ENCODE results near the gene CYREN. TPM values are rescaled to one million over a fixed set of nuclear protein-coding genes. Genes with fewer than 3 reads are reported as not detected.
"Not testable (repeated sequence)": the region's sequence is repeated elsewhere in the genome, so short reads cannot be mapped to it uniquely, and the experiment has no call there.

Gene CYREN
- total RNA-seq, 1 donor from 2014 or later: 80.3 TPM

DNA sequence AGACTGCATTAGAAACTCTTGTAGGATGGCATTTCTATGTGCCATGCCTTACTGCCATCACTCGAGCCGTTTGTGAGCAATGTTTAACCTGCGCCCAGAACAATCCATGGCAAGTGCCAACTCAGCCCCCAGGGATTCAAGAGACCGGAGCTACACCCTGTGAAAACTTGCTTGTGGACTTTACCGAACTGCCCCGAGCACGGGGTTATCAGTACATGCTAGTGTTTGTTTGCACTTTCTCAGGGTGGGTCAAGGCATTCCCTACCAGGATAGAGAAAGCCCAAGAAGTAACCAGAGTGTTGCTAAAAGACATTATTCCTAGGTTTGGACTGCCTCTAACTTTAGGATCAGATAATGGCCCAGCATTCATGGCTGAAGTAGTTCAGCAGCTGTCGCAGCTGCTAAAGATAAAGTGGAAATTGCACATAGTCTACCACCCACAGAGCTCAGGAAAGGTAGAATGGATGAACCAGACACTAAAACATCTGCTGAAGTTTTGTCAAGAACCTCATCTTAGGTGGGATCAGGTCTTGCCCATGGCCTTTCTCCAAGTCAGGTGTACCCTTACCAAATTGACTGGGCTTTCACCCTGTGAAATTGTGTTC lies 8.9 kb upstream of the CYREN start:
- no peak for DNase-seq (ENCODE audit: low read depth)
- no peak overlapping the region for H3K4me3 ChIP-seq (ENCODE audit: low read depth, low read length)
- TF ChIP-seq, protein P1, sequence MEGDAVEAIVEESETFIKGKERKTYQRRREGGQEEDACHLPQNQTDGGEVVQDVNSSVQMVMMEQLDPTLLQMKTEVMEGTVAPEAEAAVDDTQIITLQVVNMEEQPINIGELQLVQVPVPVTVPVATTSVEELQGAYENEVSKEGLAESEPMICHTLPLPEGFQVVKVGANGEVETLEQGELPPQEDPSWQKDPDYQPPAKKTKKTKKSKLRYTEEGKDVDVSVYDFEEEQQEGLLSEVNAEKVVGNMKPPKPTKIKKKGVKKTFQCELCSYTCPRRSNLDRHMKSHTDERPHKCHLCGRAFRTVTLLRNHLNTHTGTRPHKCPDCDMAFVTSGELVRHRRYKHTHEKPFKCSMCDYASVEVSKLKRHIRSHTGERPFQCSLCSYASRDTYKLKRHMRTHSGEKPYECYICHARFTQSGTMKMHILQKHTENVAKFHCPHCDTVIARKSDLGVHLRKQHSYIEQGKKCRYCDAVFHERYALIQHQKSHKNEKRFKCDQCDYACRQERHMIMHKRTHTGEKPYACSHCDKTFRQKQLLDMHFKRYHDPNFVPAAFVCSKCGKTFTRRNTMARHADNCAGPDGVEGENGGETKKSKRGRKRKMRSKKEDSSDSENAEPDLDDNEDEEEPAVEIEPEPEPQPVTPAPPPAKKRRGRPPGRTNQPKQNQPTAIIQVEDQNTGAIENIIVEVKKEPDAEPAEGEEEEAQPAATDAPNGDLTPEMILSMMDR (conservative IDR thresholded peaks at IDR 0.05; ENCODE audit: low read depth, low read length): no peak

DNA sequence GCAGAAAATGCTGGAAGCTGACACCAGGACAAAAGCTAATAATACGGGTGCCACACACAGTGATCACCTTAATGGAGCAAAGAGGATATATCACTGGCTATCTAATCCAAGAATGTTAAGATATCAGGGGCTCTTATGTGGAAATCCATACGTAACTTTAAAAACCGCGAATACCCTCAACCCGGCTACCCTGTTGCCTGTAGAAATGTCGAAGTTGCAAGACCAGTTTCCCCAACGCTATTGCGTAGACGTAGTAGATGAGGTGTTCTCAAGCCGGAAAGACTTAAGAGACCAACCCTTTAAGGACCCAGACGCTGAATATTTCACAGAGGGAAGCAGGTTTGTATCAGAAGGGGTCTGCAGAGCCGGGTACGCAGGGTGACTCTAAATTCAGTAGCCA lies 7.9 kb upstream of the CYREN start:
- no peak overlapping the region for H3K4me3 ChIP-seq (ENCODE audit: low read depth, low read length)
- no peak for DNase-seq (ENCODE audit: low read depth)
- TF ChIP-seq, protein P1 (conservative IDR thresholded peaks at IDR 0.05; ENCODE audit: low read depth, low read length): no peak

DNA sequence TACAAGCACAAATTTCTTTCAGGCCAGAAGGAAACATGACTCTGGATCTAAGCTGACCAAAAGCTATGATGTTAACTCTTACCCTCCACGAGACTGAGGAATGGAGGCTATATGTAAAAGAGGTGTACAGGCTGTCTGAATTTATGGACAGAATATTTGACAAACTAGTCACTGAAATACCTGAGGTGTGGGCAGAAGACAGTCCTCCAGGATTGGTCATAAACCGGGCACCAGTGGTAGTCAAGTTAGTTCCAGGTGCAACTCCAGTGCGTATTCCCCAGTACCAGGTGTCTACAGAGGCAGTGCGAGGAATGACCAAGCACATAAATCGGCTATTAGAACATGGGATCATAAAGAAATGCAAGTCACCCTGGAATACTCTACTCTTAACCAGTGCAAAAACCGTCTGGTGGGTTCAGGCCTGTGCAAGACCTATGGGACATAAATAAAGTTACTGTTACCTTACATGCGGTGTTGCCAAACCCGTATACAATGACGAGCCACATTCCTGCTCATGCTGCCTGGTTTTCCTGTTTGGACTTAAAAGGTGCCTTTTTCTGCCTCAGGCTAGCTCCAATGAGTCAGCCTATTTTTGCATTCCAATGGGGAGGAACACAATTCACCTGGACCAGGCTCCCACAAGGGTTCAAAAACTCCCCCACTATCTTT lies 6.7 kb upstream of the CYREN start:
- TF ChIP-seq, protein P1 (conservative IDR thresholded peaks at IDR 0.05; ENCODE audit: low read depth, low read length): no peak
- DNase-seq (ENCODE audit: low read depth): no peak
- no peak overlapping the region for H3K4me3 ChIP-seq (ENCODE audit: low read depth, low read length)

DNA sequence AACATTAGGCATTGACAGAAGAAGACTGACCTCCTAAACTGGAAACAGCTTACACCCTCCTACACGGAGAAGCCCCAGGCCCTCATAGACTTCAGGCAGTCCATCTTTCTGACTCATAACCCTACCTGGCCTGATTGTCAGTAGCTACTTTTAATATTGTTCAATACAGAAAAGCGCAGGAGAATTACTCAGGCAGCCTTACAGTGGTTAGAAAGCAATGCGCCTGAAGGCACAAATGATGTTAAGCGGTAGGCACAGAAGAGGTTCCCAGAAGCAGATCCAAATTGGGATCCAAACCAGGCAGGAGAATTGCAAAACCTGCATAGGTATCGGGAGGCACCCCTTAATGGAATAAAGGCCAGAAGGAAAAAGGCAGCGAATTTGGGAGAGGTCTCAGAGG lies 5.4 kb upstream of the CYREN start:
- TF ChIP-seq, protein P1 (conservative IDR thresholded peaks at IDR 0.05; ENCODE audit: low read depth, low read length): no peak
- H3K4me3 ChIP-seq (ENCODE audit: low read depth, low read length): no peak overlapping the region
- DNase-seq (ENCODE audit: low read depth): no peak

DNA sequence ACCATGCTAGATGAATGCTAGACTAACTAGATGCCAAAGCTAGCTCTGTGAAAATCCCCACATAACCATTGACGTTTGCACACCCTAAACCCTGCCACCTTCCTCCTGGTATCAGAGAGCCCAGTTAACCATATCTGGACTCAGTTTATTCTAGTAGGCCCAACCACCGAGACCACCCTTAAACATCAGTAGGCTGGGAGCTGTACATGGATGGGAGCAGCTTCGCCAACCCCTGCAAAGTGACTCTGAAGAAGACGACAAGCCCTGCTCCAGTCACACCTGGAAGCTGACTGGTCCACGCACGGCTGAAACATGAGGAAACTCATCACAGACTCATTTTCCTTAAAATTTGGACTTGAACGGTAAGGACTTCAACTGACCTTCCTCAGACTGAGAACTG lies 4.4 kb upstream of the CYREN start:
- no peak overlapping the region for H3K4me3 ChIP-seq (ENCODE audit: low read depth, low read length)
- DNase-seq (ENCODE audit: low read depth): no peak
- TF ChIP-seq, protein P1 (conservative IDR thresholded peaks at IDR 0.05; ENCODE audit: low read depth, low read length): no peak

DNA sequence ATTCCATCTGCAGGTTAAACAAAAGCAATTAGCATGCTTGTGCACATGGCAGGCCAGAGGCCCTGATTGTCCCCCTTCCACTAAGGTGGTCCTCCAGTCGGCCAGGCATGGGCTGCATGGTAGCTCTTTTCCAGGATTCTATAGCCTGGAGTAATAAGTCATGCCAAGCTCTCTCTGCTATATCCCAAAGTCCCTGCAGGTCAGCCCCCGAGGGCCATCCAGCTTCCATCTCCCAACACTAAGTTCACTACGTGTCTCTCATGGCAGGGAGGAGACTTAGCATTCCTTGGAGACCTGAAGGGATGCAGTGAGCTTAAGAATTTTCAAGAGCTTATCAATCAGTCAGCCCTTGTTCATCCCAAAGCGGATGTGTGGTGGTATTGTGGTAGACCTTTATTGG lies 3.4 kb upstream of the CYREN start:
- not testable (repeated sequence) for DNase-seq (ENCODE audit: low read depth)
- peak overlapping the region; percentile 36 for H3K4me3 ChIP-seq (ENCODE audit: low read depth, low read length)

DNA sequence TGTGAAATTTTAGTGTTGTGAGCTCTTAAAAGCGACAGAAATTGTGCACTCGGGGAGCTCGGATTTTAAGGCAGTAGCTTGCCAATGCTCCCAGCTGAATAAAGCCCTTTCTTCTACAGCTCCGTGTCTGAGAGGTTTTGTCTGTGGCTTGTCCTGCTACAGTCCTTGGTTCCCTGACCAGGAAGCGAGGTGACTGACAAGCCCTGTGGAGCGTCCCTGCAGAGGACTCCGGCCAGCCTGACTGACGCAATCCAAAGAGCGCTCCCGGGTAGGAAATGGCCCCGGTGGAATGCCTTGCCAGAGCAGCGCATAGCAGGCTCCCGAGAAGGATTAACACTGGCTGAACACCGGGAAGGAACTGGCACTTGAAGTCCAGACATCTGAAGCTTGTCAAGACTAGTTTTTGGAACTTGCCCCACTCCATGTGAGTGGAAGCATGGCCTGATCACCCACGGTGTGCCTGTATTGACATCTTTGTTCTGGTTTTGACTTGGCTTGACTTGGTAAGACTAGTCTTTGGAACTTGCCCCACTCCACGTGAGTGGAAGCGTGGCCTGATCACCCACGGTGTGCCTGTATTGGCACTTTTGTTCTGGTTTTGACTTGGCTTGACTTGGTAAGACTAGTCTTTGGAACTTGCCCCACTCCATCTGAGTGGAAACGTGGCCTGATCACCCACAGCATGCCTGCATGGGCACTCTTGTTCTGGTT lies 1.2 kb upstream of the CYREN start:
- peak; percentile 82 for DNase-seq (ENCODE audit: low read depth)
- peak overlapping the region; percentile 57 for H3K4me3 ChIP-seq (ENCODE audit: low read depth, low read length)

DNA sequence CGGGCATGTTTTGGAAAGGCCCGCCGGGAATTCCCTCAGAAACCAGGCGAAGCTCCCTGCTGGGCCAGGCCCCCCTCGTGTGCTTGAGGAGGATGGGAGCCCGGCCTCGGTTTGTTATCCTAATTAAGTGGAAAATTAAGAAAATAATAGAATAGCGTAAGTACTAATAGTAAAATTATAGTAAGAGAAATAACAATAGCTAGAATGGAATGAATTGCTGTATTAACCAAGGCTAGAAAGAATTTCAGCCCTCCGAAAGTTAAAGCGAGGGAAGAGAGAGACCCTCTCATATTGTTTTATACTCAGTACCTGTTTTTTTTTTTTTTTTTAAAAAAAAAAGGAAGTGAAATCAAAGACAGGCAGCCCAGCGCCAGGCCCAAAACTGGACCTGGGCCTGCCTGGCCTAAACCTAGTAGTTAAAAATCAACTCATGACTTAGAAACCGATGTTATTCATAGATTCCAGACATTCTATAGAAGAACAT lies 533 bp upstream of the CYREN start:
- not testable (repeated sequence) for DNase-seq (ENCODE audit: low read depth)
- peak overlapping the region; percentile 93 for H3K4me3 ChIP-seq (ENCODE audit: low read depth, low read length)
